22Rv1 (cell line): ENCODE results near the gene FAM149A.

ENCODE experiments used
- ZFX ChIP-seq: fragments of 450-650 bp; IDR thresholded peaks from 2 replicates; pipeline ENCODE4 v1.6.1; 2017; ENCODE audit warnings: antibody characterized with exemption, borderline replicate concordance
- TF ChIP-seq, protein P1 (sequence below): fragments of 450-650 bp; IDR thresholded peaks from 2 replicates; pipeline ENCODE4 v1.5.1; 2017; ENCODE audit warnings: mild to moderate bottlenecking

DNA sequence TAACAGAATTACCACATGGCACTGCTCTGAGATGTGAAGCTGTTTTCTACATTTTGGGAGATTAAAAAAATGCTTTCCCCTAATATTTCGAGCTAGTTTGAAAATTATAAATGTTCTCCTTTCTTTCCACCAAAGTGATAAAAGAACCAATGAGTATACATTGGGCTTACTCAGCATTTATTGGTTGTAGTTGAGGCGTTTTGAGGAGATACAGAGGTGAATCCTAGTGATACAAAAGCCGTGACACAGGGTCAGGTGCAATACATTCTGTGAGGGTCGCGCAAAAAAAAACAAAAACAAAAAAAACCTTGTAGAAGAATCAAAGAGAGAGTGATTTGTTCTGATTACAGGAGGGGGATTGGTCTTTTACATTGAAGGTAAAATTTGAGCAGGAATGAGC lies 54.5 kb downstream of the FAM149A start:
- TF ChIP-seq, protein P1, sequence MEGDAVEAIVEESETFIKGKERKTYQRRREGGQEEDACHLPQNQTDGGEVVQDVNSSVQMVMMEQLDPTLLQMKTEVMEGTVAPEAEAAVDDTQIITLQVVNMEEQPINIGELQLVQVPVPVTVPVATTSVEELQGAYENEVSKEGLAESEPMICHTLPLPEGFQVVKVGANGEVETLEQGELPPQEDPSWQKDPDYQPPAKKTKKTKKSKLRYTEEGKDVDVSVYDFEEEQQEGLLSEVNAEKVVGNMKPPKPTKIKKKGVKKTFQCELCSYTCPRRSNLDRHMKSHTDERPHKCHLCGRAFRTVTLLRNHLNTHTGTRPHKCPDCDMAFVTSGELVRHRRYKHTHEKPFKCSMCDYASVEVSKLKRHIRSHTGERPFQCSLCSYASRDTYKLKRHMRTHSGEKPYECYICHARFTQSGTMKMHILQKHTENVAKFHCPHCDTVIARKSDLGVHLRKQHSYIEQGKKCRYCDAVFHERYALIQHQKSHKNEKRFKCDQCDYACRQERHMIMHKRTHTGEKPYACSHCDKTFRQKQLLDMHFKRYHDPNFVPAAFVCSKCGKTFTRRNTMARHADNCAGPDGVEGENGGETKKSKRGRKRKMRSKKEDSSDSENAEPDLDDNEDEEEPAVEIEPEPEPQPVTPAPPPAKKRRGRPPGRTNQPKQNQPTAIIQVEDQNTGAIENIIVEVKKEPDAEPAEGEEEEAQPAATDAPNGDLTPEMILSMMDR = no peak
- TF ChIP-seq ZFX = no peak
